ENCODE measurements around the gene PLA2G2F. TPM values are rescaled to one million over a fixed set of nuclear protein-coding genes. Genes with fewer than 3 reads are reported as not detected.

PLA2G2F gene
- total RNA-seq = not detected
- long read RNA-seq = 0 reads

DNA sequence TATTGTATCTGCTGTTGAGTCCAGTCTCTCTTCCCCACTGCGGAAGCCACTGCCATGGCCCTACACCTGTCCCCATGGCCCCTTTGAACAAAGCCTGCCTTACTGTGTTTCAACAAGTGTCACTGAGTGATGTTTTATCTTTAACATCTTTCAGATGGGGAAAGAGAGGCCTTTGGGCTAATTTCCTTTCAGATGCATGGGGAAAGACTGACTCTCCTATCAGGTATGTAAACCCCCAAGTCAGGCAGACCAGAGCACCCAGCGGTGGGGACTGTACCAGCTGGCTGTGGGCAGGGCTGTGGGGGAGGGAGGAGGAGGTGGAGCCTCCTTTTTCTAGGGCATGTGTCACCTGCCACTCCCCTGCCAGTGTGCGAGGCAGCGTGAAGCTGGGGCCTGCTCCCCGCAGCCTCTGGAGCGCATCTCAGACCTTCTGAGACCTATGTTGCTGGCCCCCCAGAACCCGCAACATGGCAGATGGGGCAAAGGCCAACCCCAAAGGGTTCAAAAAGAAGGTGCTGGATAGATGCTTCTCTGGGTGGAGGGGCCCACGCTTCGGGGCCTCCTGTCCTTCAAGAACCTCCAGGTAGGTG is at the start of gene PLA2G2F:
PLA2G2F (plus strand) TSS at position 363 of the 590 bp plus-strand sequence; CDS start at position 468, 105 bp downstream.
- ATAC-seq (no peak), DNase-seq (no peak)
- WGBS (ENCODE audit: insufficient coverage, low coverage, low lambda C conversion rate, missing lambda C conversion rate) = 100% methylated on average over 1 of the region's 9 CpGs
- H3K9me3 ChIP-seq = no peaks in the 10 kb centered on the region
- no peak for TF ChIP-seq CTCF (IDR thresholded peaks at IDR 0.05)
- TF ChIP-seq POLR2A (IDR thresholded peaks at IDR 0.05) = no peak
- intact Hi-C loops (cut with DNase I) = no loop called here
- H3K27ac ChIP-seq = no peak within 1 kb of the TSS
- H3K36me3 ChIP-seq = no peaks in the 10 kb centered on the region
- no peak within 1 kb of the TSS for H3K4me3 ChIP-seq
- H3K4me1 ChIP-seq = no peaks in the 10 kb centered on the region
- no peaks in the 10 kb centered on the region for H3K27me3 ChIP-seq

DNA sequence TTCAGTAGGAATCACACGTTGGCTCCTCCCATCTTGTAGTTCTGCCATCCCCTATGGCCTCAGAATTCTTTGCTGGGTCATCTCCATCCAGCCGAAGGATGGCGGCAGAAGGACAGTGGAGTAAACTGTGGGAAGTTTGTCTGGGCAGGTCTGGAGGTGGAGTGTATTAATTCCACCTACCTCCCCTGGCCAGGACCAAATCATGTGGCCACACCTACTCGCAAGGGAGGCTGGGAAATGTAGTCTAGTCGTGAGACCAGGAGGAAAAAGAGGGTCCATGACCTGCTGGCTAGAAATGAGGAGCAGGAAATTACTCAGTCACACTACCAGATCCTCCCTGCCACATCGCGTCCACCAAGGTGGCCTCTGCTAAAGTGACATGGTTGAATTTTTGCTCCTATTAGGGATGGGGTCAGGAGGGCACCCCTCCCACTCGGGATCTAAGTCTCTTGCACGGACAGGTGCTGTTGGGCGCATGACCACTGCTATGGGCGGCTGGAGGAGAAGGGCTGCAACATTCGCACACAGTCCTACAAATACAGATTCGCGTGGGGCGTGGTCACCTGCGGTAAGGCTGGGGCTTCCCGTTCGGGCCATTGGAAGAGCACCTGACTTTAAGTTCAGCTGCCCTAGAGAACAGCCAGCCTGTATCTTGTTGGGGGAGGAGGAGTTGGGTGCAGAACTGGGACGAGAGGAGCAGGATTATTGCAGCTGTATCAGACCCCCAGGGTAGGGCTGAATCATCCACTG is 49.6 kb upstream of the PLA2G2F start:
- no peak for DNase-seq
- no peak for ATAC-seq
- Histone ChIP-seq H3K4me1 (no peaks in the 10 kb centered on the region), H3K9me3 (no peaks in the 10 kb centered on the region), H3K4me3 (no peak overlapping the region), H3K36me3 (no peaks in the 10 kb centered on the region), H3K27ac (no peak overlapping the region), H3K27me3 (no peaks in the 10 kb centered on the region)
- TF ChIP-seq CTCF (IDR thresholded peaks at IDR 0.05) (no peak), POLR2A (IDR thresholded peaks at IDR 0.05) (no peak)
- WGBS (ENCODE audit: insufficient coverage, low coverage, low lambda C conversion rate, missing lambda C conversion rate) = 74% methylated on average over 9 of the region's 19 CpGs
- intact Hi-C loops (cut with DNase I) = no loop called here

GRCh38 chr1:20090119-20090518 is 49.0 kb upstream of the PLA2G2F start:
- intact Hi-C loops (cut with DNase I) = no loop called here
- Histone ChIP-seq H3K4me1 (no peaks in the 10 kb centered on the region), H3K4me3 (no peak overlapping the region), H3K27me3 (no peaks in the 10 kb centered on the region), H3K9me3 (no peaks in the 10 kb centered on the region), H3K36me3 (no peaks in the 10 kb centered on the region), H3K27ac (no peak overlapping the region)
- no CpG with 5 or more reads among the region's 3 CpGs for WGBS (ENCODE audit: insufficient coverage, low coverage, low lambda C conversion rate, missing lambda C conversion rate)
- TF ChIP-seq POLR2A (IDR thresholded peaks at IDR 0.05) (no peak), CTCF (IDR thresholded peaks at IDR 0.05) (no peak)
- ATAC-seq (no peak), DNase-seq (no peak)

GRCh38 chr1:20090641-20091040 is 48.5 kb upstream of the PLA2G2F start:
- TF ChIP-seq CTCF (IDR thresholded peaks at IDR 0.05) (no peak), POLR2A (IDR thresholded peaks at IDR 0.05) (no peak)
- DNase-seq (no peak), ATAC-seq (no peak)
- Histone ChIP-seq H3K27me3 (no peaks in the 10 kb centered on the region), H3K4me3 (no peak overlapping the region), H3K27ac (no peak overlapping the region), H3K9me3 (no peaks in the 10 kb centered on the region), H3K4me1 (no peaks in the 10 kb centered on the region), H3K36me3 (no peaks in the 10 kb centered on the region)
- 60% methylated on average over 5 of the region's 6 CpGs for WGBS (ENCODE audit: insufficient coverage, low coverage, low lambda C conversion rate, missing lambda C conversion rate)
- intact Hi-C loops (cut with DNase I) = no loop called here

Data from right lobe of liver (tissue), 6 donors.